EH (cell line): Measurements from ENCODE around the gene RANBP3L.
"Not testable (repeated sequence)": the region's sequence is repeated elsewhere in the genome, so short reads cannot be mapped to it uniquely, and the experiment has no call there.

Experiments
- DNase-seq: peaks from one replicate; pipeline ENCODE4 v3.0.0-alpha.2; 2015; ENCODE audit warnings: low read depth

The RANBP3L gene

GRCh38 chr5:36301858-36302603, at the start of gene RANBP3L:
RANBP3L (minus strand) TSS chr5:36301902; CDS start chr5:36301416, 486 bp downstream.
- DNase-seq = peak; percentile 35

GRCh38 chr5:36346896-36347690, 45.4 kb upstream of the RANBP3L start:
- DNase-seq = no peak

- DNase-seq = no peak
These were observed 43.2 kb upstream of the RANBP3L start for GRCh38 chr5:36344899-36345298.

GRCh38 chr5:36341720-36342119, 40.0 kb upstream of the RANBP3L start:
- not testable (repeated sequence) for DNase-seq

GRCh38 chr5:36337597-36337996, 35.9 kb upstream of the RANBP3L start:
- no peak for DNase-seq

GRCh38 chr5:36334315-36334714, 32.6 kb upstream of the RANBP3L start:
- peak; percentile 12 for DNase-seq

- not testable (repeated sequence) for DNase-seq
These were observed 31.0 kb upstream of the RANBP3L start for GRCh38 chr5:36332720-36333119.

GRCh38 chr5:36325196-36325595, 23.5 kb upstream of the RANBP3L start:
- no peak for DNase-seq

- no peak for DNase-seq
These were observed 22.5 kb upstream of the RANBP3L start for GRCh38 chr5:36323926-36324781.

GRCh38 chr5:36312953-36313672, 11.4 kb upstream of the RANBP3L start:
- DNase-seq = no peak

- DNase-seq = no peak
These were observed 10.3 kb upstream of the RANBP3L start for GRCh38 chr5:36311956-36312355.

GRCh38 chr5:36310138-36310537, 8.4 kb upstream of the RANBP3L start:
- no peak for DNase-seq

GRCh38 chr5:36305571-36306326, 4.0 kb upstream of the RANBP3L start:
- DNase-seq = peak; percentile 56

GRCh38 chr5:36304095-36304805, 2.5 kb upstream of the RANBP3L start:
- no peak for DNase-seq

GRCh38 chr5:36300927-36301540, 668 bp downstream of the RANBP3L start:
- DNase-seq = no peak

- peak; percentile 32 for DNase-seq
These were observed 1.3 kb downstream of the RANBP3L start for GRCh38 chr5:36300191-36300926.

- peak; percentile 37 for DNase-seq
These were observed 3.1 kb downstream of the RANBP3L start for GRCh38 chr5:36298552-36298951.

GRCh38 chr5:36297653-36298052, 4.0 kb downstream of the RANBP3L start:
- no peak for DNase-seq
